Measurements from ENCODE around the gene PLA2G4B. TPM values are rescaled to one million over a fixed set of nuclear protein-coding genes. Genes with fewer than 3 reads are reported as not detected.

PLA2G4B gene
- total RNA-seq, 2 donors from 2014 or later: 6.9 to 10.1 TPM

- Mint-ChIP-seq H3K27me3 (ENCODE audit: insufficient read depth) (no peaks in the 10 kb centered on the region), H3K27ac (no peak overlapping the region), H3K4me1 (peaks cover 2% of the 10 kb centered on the region), H3K36me3 (ENCODE audit: low read depth) (no peaks in the 10 kb centered on the region), H3K4me3 (no peak overlapping the region), H3K9me3 (no peaks in the 10 kb centered on the region)
- H3K4me1 ChIP-seq (ENCODE audit: control insufficient read depth, insufficient read depth, low read length): peaks cover 8% of the 10 kb centered on the region
- H3K4me3 ChIP-seq (ENCODE audit: low read length): no peak overlapping the region
- TF ChIP-seq, protein P1, sequence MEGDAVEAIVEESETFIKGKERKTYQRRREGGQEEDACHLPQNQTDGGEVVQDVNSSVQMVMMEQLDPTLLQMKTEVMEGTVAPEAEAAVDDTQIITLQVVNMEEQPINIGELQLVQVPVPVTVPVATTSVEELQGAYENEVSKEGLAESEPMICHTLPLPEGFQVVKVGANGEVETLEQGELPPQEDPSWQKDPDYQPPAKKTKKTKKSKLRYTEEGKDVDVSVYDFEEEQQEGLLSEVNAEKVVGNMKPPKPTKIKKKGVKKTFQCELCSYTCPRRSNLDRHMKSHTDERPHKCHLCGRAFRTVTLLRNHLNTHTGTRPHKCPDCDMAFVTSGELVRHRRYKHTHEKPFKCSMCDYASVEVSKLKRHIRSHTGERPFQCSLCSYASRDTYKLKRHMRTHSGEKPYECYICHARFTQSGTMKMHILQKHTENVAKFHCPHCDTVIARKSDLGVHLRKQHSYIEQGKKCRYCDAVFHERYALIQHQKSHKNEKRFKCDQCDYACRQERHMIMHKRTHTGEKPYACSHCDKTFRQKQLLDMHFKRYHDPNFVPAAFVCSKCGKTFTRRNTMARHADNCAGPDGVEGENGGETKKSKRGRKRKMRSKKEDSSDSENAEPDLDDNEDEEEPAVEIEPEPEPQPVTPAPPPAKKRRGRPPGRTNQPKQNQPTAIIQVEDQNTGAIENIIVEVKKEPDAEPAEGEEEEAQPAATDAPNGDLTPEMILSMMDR (conservative IDR thresholded peaks at IDR 0.05): no peak
- no peaks in the 10 kb centered on the region for H3K9me3 ChIP-seq (ENCODE audit: control insufficient read depth, low read length)
- H3K36me3 ChIP-seq (ENCODE audit: control insufficient read depth, insufficient read depth, low read length): no peaks in the 10 kb centered on the region
- H3K9ac ChIP-seq (ENCODE audit: extremely low read depth, low read length, poor library complexity, severe bottlenecking): no peak overlapping the region
- 87 to 90% methylated on average over 14 to 18 of the region's 18 CpGs for WGBS, 2 experiments (ENCODE audit: insufficient coverage in 1 of 2, insufficient read length in 1 of 2)
- DNase-seq: no peak
- no peak overlapping the region for H3K27ac ChIP-seq (ENCODE audit: low read depth, low read length)
- no peaks in the 10 kb centered on the region for H3K27me3 ChIP-seq (ENCODE audit: control insufficient read depth, insufficient read depth, low read length, poor library complexity, severe bottlenecking)
Measured at GRCh38 chr15:41861736-41862356, 23.2 kb downstream of the PLA2G4B start.

DNA sequence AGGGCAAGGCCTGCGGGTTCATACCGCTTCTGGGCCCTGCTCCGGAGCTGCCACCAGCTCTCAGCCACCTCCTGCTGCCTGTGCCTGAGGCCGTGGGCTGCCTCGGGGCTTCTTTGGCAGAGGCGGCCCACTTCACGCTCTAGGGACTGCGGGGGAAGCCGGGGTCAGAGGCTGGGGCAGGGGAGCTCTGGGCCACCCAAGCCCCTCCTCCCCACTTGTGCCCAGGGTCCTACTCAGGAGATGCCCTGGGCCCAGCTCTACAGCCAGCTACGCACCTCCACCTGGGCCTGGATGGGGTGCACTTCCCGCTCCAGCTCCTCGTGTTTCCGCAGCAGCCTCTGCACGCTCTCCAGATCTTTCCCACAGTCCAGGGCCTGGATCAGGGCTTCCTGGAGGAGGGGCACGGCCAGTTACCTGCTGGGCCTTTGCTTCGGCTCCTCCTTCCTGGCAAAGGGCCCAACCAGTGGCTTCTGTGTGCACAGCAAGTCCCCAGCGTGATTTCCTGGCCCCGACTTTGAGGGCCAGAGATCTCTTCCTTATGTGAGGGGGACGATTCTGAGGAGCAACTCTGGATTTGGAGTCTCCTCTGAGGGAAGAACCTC, 24.0 kb downstream of the PLA2G4B start:
- H3K27ac Mint-ChIP-seq: peak overlapping the region; percentile 64
- Histone ChIP-seq H3K4me3 (ENCODE audit: low read length) (no peak overlapping the region), H3K9ac (ENCODE audit: extremely low read depth, low read length, poor library complexity, severe bottlenecking) (no peak overlapping the region), H3K27me3 (ENCODE audit: control insufficient read depth, insufficient read depth, low read length, poor library complexity, severe bottlenecking) (no peaks in the 10 kb centered on the region), H3K27ac (ENCODE audit: low read depth, low read length) (no peak overlapping the region), H3K4me1 (ENCODE audit: control insufficient read depth, insufficient read depth, low read length) (peaks cover 8% of the 10 kb centered on the region), H3K9me3 (ENCODE audit: control insufficient read depth, low read length) (no peaks in the 10 kb centered on the region), H3K36me3 (ENCODE audit: control insufficient read depth, insufficient read depth, low read length) (no peaks in the 10 kb centered on the region)
- H3K36me3 Mint-ChIP-seq (ENCODE audit: low read depth): no peaks in the 10 kb centered on the region
- no peaks in the 10 kb centered on the region for H3K27me3 Mint-ChIP-seq (ENCODE audit: insufficient read depth)
- WGBS, 2 experiments (ENCODE audit: insufficient coverage in 1 of 2, insufficient read length in 1 of 2): 81 to 83% methylated on average over 14 to 19 of the region's 19 CpGs
- H3K4me3 Mint-ChIP-seq: no peak overlapping the region
- peaks cover 6% of the 10 kb centered on the region for H3K4me1 Mint-ChIP-seq
- H3K9me3 Mint-ChIP-seq: no peaks in the 10 kb centered on the region
- TF ChIP-seq, protein P1 (conservative IDR thresholded peaks at IDR 0.05): no peak
- peak; percentile 86 for DNase-seq

DNA sequence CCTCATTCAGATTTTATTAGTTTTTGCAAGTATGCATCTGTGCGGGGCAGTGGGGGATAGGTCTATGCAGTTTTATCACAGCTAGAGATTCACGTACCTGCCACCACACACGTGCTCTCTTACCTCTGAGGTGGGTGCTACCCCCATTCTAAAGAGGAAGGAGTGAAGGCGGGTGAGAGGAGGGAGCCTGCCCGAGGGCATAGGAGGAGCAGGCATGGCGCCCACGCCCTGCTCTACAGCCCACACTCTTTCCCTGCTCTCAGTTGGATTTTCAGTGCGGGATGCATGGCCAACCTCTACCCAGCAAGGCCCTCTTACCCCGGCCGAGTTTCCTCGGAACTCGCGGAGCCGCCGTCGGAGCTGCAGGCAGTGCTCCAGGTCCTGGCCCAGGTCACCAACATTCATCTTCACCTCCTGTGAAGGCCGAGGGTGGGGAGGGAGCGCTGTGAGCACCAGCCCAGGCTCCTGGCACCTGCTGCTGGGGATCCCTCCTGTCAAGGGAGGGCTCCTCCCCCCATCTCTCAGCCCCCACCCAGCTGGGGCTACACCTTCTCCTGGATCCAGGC, 26.9 kb downstream of the PLA2G4B start:
- Mint-ChIP-seq H3K9me3 (no peaks in the 10 kb centered on the region), H3K4me1 (peaks cover 4% of the 10 kb centered on the region), H3K27me3 (ENCODE audit: insufficient read depth) (no peaks in the 10 kb centered on the region), H3K27ac (no peak overlapping the region), H3K4me3 (no peak overlapping the region), H3K36me3 (ENCODE audit: low read depth) (no peaks in the 10 kb centered on the region)
- WGBS, 2 experiments (ENCODE audit: insufficient coverage in 1 of 2, insufficient read length in 1 of 2): 90 to 94% methylated on average over 6 to 18 of the region's 18 CpGs
- Histone ChIP-seq H3K9me3 (ENCODE audit: control insufficient read depth, low read length) (no peaks in the 10 kb centered on the region), H3K27ac (ENCODE audit: low read depth, low read length) (no peak overlapping the region), H3K4me3 (ENCODE audit: low read length) (no peak overlapping the region), H3K9ac (ENCODE audit: extremely low read depth, low read length, poor library complexity, severe bottlenecking) (no peak overlapping the region), H3K36me3 (ENCODE audit: control insufficient read depth, insufficient read depth, low read length) (no peaks in the 10 kb centered on the region), H3K4me1 (ENCODE audit: control insufficient read depth, insufficient read depth, low read length) (peaks cover 8% of the 10 kb centered on the region), H3K27me3 (ENCODE audit: control insufficient read depth, insufficient read depth, low read length, poor library complexity, severe bottlenecking) (no peaks in the 10 kb centered on the region)
- TF ChIP-seq, protein P1 (conservative IDR thresholded peaks at IDR 0.05): no peak
- no peak for DNase-seq
